Left ventricle myocardium inferior (tissue), 1 donor: ENCODE data around the gene CLCNKB. TPM values are rescaled to one million over a fixed set of nuclear protein-coding genes. Genes with fewer than 3 reads are reported as not detected.
"Not testable (repeated sequence)": the region's sequence is repeated elsewhere in the genome, so short reads cannot be mapped to it uniquely, and the experiment has no call there.

ENCODE experiments used
- DNase-seq: peaks from one replicate; pipeline ENCODE4 v3.0.0-alpha.2; 2020
- H3K27ac ChIP-seq: fragments of 200-600 bp; replicated peaks from 2 replicates; pipeline ENCODE4 v1.8.0; 2021
- H3K27me3 ChIP-seq: fragments of 200-600 bp; 2 replicates; pipeline ENCODE4 v1.8.0; 2021; ENCODE audit warnings: low read depth
- H3K36me3 ChIP-seq: fragments of 200-600 bp; 2 replicates; pipeline ENCODE4 v1.8.0; 2021
- H3K4me1 ChIP-seq: fragments of 200-600 bp; 2 replicates; pipeline ENCODE4 v1.8.0; 2021
- H3K4me3 ChIP-seq: fragments of 200-600 bp; 2 replicates; pipeline ENCODE4 v1.8.0; 2021; ENCODE audit warnings: mild to moderate bottlenecking, moderate library complexity
- H3K9me3 ChIP-seq: fragments of 200-600 bp; replicated peaks from 2 replicates; pipeline ENCODE4 v1.8.0; 2021
- intact Hi-C: fragments of 100-400 bp; cut with micrococcal nuclease; formaldehyde crosslinking; loops from one replicate; pipeline ENCODE4 v1.11.0; 2022
- total RNA-seq: library from RNA; stranded (reverse); fragmentation: NEBNext Ultra II Directional; extraction: Animal tissue kit (Norgen Biotek cat#: 25700); gene quantifications from one replicate; pipeline ENCODE4 v1.2.1, GENCODE V29; 2021
- TF ChIP-seq, protein P1 (sequence below): fragments of 200-600 bp; IDR thresholded peaks from 2 replicates; pipeline ENCODE4 v1.8.0; 2021; ENCODE audit warnings: antibody characterized with exemption, mild to moderate bottlenecking, borderline replicate concordance
- donor health status: DM: no; HTN: yes; CAD: no; lungs with severe emphysema.

The CLCNKB gene
- total RNA-seq, 1 donor from 2014 or later: 1.3 TPM

DNA sequence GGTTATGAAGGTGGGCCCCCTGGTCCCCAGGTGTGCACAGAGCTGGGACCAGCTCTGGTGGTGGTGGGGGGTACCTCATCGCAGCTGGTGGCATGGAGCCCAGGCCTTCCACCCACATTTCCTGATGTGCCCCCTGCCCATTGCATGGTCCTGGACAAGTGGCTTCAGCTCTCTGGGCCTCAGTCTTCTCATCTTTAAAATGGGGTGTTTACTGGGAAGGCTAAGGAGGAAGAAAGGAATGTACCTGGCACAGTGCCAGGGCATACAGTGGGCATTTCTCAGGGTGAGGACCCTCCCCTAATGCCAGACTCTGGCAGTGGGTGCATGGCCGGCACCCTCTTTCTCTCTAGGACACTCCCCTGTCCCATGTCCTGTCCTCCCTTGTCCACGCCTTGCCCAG, 7.5 kb downstream of the CLCNKB start:
- Histone ChIP-seq H3K4me1 (peaks cover 17% of the 10 kb centered on the region), H3K27ac (no peak overlapping the region), H3K36me3 (no peaks in the 10 kb centered on the region), H3K27me3 (peaks cover 9% of the 10 kb centered on the region), H3K4me3 (no peak overlapping the region), H3K9me3 (no peaks in the 10 kb centered on the region)
- DNase-seq: no peak
- TF ChIP-seq, protein P1, sequence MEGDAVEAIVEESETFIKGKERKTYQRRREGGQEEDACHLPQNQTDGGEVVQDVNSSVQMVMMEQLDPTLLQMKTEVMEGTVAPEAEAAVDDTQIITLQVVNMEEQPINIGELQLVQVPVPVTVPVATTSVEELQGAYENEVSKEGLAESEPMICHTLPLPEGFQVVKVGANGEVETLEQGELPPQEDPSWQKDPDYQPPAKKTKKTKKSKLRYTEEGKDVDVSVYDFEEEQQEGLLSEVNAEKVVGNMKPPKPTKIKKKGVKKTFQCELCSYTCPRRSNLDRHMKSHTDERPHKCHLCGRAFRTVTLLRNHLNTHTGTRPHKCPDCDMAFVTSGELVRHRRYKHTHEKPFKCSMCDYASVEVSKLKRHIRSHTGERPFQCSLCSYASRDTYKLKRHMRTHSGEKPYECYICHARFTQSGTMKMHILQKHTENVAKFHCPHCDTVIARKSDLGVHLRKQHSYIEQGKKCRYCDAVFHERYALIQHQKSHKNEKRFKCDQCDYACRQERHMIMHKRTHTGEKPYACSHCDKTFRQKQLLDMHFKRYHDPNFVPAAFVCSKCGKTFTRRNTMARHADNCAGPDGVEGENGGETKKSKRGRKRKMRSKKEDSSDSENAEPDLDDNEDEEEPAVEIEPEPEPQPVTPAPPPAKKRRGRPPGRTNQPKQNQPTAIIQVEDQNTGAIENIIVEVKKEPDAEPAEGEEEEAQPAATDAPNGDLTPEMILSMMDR: no peak
- intact Hi-C loops: loop anchor here (5.0 kb wide), 1 partner anchor 44 kb away; no protein-coding TSS in a partner anchor

DNA sequence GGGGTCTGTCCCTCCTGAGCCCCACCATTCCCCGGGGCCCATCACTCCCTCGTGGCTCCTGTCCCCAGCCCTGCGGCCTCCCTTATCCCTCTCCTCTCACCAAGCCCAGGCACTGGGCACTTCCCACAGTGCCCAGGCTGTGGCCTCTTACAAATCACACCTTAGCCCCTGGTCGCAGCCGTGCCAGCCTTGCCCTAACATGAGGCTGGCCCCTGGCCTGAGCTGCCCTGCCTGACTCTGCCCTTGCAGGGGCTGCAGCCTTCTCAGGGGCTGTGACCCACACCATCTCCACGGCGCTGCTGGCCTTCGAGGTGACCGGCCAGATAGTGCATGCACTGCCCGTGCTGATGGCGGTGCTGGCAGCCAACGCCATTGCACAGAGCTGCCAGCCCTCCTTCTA, 8.4 kb downstream of the CLCNKB start:
- intact Hi-C loops: loop anchor here (5.0 kb wide), 1 partner anchor 45 kb away; no protein-coding TSS in a partner anchor
- DNase-seq, H3K27ac ChIP-seq, H3K9me3 ChIP-seq, H3K27me3 ChIP-seq, H3K4me3 ChIP-seq, H3K36me3 ChIP-seq: not testable (repeated sequence)
- H3K4me1 ChIP-seq: peaks cover 19% of the 10 kb centered on the region

GRCh38 chr1:16053781-16054502, 10.4 kb downstream of the CLCNKB start:
- peaks cover 20% of the 10 kb centered on the region for H3K4me1 ChIP-seq
- intact Hi-C loops: loop anchor here (5.0 kb wide), 1 partner anchor 47 kb away; no protein-coding TSS in a partner anchor
- H3K4me3 ChIP-seq: no peak overlapping the region
- no peaks in the 10 kb centered on the region for H3K9me3 ChIP-seq
- H3K36me3 ChIP-seq: no peaks in the 10 kb centered on the region
- H3K27ac ChIP-seq: no peak overlapping the region
- peaks cover 4% of the 10 kb centered on the region for H3K27me3 ChIP-seq
- TF ChIP-seq, protein P1: no peak
- DNase-seq: no peak

DNA sequence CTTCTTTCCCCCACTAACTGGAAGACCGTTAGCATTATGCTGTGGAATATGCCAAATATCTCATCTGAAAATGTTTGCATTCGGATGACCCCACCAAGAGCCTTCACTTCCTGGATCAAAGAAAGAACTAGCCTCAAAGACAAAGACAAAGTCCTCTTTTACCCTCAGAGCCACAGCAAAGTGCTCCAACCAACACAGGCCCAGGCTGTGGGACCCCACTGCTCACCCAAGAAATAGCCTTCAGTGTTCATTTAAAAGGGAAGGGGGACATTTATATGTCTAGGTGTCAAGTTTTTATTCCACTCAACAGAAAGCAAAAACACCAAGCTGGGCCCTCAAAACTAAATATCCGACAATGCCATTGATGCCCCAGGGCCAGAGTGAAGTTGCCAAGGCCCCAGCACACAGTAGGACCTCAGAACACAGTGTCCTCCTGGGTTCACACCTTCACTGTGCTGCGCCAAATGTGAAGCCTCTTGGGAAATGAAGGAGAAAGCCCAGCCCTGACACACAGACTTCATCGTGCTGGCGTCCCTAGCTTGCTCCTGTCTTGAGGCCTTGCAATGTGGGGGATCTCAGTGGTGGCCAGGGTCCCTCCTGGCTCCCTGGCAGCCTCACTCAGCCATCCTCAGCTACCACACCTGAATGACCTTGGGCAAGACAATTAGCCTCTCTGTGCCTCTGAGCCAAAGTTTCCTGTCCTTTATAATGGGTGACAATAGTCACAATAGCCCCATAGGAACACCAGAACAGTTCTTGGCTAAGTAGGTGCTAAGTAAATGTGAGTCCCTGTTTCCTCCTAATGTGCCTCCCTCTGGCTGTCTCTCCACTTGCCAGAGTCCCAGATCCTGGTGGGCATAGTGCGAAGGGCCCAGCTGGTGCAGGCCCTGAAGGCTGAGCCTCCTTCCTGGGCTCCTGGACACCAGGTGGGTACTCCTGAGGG, 11.3 kb downstream of the CLCNKB start:
- H3K4me1 ChIP-seq: peaks cover 17% of the 10 kb centered on the region
- intact Hi-C loops: loop anchor here (5.0 kb wide), 1 partner anchor 48 kb away; no protein-coding TSS in a partner anchor

DNA sequence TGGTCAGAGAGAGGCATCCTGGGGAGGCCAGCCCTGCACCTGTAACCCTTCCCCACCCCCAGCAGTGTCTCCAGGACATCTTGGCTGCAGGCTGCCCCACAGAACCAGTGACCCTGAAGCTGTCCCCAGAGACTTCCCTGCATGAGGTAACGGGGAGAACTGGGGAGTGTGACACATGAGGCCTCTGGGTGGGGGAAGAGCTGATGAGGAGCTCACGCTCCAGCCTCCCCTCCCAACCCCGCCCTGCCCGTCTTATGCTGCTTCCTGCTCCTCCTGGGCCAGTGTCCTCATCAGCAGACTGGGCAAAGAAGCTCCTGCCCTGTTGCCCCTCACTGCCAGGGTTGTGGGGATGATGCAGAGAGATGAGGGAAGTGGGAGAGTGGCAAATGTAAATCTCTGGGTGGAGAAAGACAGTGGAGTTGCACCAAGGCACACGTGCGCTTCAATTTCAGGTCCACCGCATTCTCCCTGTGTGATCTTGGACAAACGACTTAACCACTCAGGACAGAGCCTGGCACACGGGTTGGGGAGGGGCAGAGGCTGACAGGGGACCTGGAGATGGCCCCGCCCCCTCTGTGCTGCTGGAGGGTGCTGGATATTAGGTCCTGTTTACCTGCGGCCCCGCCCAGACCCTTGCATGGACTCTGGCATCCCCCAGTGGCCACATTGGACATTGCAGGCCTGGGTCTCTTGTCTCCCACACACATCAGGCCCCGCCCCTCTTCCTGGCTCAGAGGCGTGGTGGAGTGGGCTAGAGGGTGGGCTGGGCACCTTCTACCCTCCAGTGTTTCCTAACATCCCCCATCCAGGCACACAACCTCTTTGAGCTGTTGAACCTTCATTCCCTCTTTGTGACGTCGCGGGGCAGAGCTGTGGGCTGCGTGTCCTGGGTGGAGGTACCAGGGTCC, 12.3 kb downstream of the CLCNKB start:
- H3K4me1 ChIP-seq: peaks cover 12% of the 10 kb centered on the region
- H3K27me3 ChIP-seq: no peaks in the 10 kb centered on the region
- H3K9me3 ChIP-seq: no peaks in the 10 kb centered on the region
- intact Hi-C loops: no loop called here
- no peaks in the 10 kb centered on the region for H3K36me3 ChIP-seq
- no peak overlapping the region for H3K4me3 ChIP-seq
- DNase-seq: peak; percentile 83
- TF ChIP-seq, protein P1: peak; percentile 96
- no peak overlapping the region for H3K27ac ChIP-seq

More for the DNA sequence above, 11.3 kb downstream of the CLCNKB start:
- TF ChIP-seq, protein P1: no peak
- H3K9me3 ChIP-seq: no peaks in the 10 kb centered on the region
- no peak overlapping the region for H3K4me3 ChIP-seq
- no peaks in the 10 kb centered on the region for H3K27me3 ChIP-seq
- no peak overlapping the region for H3K27ac ChIP-seq
- no peak for DNase-seq
- no peaks in the 10 kb centered on the region for H3K36me3 ChIP-seq

DNA sequence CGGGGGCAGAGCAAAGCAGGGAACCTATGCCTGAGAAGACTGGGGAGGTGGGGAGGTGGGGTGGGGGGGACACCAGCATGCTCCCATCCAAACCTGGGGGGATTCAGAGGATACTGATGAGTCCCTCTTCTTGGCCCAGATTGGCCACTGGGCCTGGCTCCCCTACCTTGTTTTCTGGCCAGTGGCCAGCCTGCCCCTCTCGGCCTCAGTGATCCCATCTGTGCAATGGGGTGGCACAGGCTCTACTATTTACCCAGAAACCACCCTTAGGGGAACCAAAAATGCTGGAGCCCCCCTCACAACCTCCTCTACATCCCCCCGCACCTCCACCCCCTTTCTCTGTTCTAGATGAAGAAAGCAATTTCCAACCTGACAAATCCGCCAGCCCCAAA, 12.9 kb downstream of the CLCNKB start:
- peaks cover 12% of the 10 kb centered on the region for H3K4me1 ChIP-seq
- H3K4me3 ChIP-seq, DNase-seq, H3K27me3 ChIP-seq, H3K27ac ChIP-seq, intact Hi-C loops, H3K36me3 ChIP-seq, H3K9me3 ChIP-seq: not testable (repeated sequence)

- DNase-seq, H3K9me3 ChIP-seq, H3K27ac ChIP-seq, H3K36me3 ChIP-seq, H3K27me3 ChIP-seq, intact Hi-C loops, H3K4me3 ChIP-seq: not testable (repeated sequence)
- peaks cover 12% of the 10 kb centered on the region for H3K4me1 ChIP-seq
These were observed 13.8 kb downstream of the CLCNKB start for GRCh38 chr1:16057314-16057915.
